HEK293 (cell line): ENCODE measurements around the gene FOXO1.

ENCODE experiments used
- EGR2 ChIP-seq: fragments of 450-650 bp; formaldehyde crosslinking; IDR thresholded peaks from 2 replicates; pipeline ENCODE4 v1.5.1; 2016; ENCODE audit warnings: low read depth, missing biosample characterization, missing genetic modification characterization
- GLI2 ChIP-seq: fragments of 450-650 bp; formaldehyde crosslinking; IDR thresholded peaks from 2 replicates; pipeline ENCODE4; 2017; ENCODE audit warnings: missing biosample characterization, missing genetic modification characterization, low read depth, borderline replicate concordance
- GLIS1 ChIP-seq: fragments of 450-650 bp; formaldehyde crosslinking; IDR thresholded peaks from 2 replicates; pipeline ENCODE4 v1.5.1; 2016; ENCODE audit warnings: missing biosample characterization, missing genetic modification characterization
- IKZF3 ChIP-seq: fragments of 450-650 bp; IDR thresholded peaks from 2 replicates; pipeline ENCODE4 v1.5.0; 2018; ENCODE audit warnings: missing biosample characterization, mild to moderate bottlenecking, missing genetic modification characterization, moderate library complexity
- RBAK ChIP-seq: fragments of 450-650 bp; formaldehyde crosslinking; IDR thresholded peaks from 2 replicates; pipeline ENCODE4 v1.5.1; 2016; ENCODE audit warnings: missing biosample characterization, missing genetic modification characterization
- TRIM28 ChIP-seq: IDR thresholded peaks from 2 replicates; pipeline ENCODE4 v1.6.1; 2011; ENCODE audit warnings: low read length, control low read depth, borderline replicate concordance
- WT1 ChIP-seq: fragments of 450-650 bp; formaldehyde crosslinking; IDR thresholded peaks from 2 replicates; pipeline ENCODE4 v1.5.1; 2016; ENCODE audit warnings: missing biosample characterization, missing genetic modification characterization
- ZBTB20 ChIP-seq: fragments of 450-650 bp; formaldehyde crosslinking; IDR thresholded peaks from 2 replicates; pipeline ENCODE4 v1.5.1; 2016; ENCODE audit warnings: missing biosample characterization, missing genetic modification characterization
- ZEB2 ChIP-seq: fragments of 450-650 bp; formaldehyde crosslinking; IDR thresholded peaks from 2 replicates; pipeline ENCODE4 v1.5.1; 2016; ENCODE audit warnings: missing biosample characterization, missing genetic modification characterization
- ZFP3 ChIP-seq: fragments of 450-650 bp; formaldehyde crosslinking; IDR thresholded peaks from 2 replicates; pipeline ENCODE4 v1.5.1; 2016; ENCODE audit warnings: low read depth, missing biosample characterization, missing genetic modification characterization
- ZFP37 ChIP-seq: fragments of 450-650 bp; formaldehyde crosslinking; IDR thresholded peaks from 2 replicates; pipeline ENCODE4 v1.5.1; 2016; ENCODE audit warnings: missing biosample characterization, missing genetic modification characterization
- ZNF112 ChIP-seq: fragments of 450-650 bp; formaldehyde crosslinking; IDR thresholded peaks from 2 replicates; pipeline ENCODE4 v1.5.0; 2017; ENCODE audit warnings: missing biosample characterization, missing genetic modification characterization
- ZNF121 ChIP-seq: fragments of 450-650 bp; formaldehyde crosslinking; IDR thresholded peaks from 2 replicates; pipeline ENCODE4 v1.5.1; 2016; ENCODE audit warnings: missing biosample characterization, missing genetic modification characterization
- ZNF140 ChIP-seq: fragments of 450-650 bp; formaldehyde crosslinking; IDR thresholded peaks from 2 replicates; pipeline ENCODE4 v1.5.1; 2016; ENCODE audit warnings: missing biosample characterization, missing genetic modification characterization
- ZNF175 ChIP-seq: fragments of 450-650 bp; formaldehyde crosslinking; IDR thresholded peaks from 2 replicates; pipeline ENCODE4 v1.5.1; 2016; ENCODE audit warnings: missing biosample characterization, missing genetic modification characterization
- ZNF248 ChIP-seq: fragments of 450-650 bp; formaldehyde crosslinking; IDR thresholded peaks from 2 replicates; pipeline ENCODE4 v1.5.1; 2017; ENCODE audit warnings: missing biosample characterization, missing genetic modification characterization
- ZNF426 ChIP-seq: fragments of 450-650 bp; formaldehyde crosslinking; IDR thresholded peaks from 2 replicates; pipeline ENCODE4 v1.5.1; 2017; ENCODE audit warnings: missing biosample characterization, missing genetic modification characterization, mild to moderate bottlenecking, inconsistent platforms, moderate library complexity
- ZNF473 ChIP-seq: fragments of 450-650 bp; formaldehyde crosslinking; IDR thresholded peaks from 2 replicates; pipeline ENCODE4 v1.5.1; 2017; ENCODE audit warnings: missing biosample characterization, missing genetic modification characterization
- ZNF544 ChIP-seq: fragments of 450-650 bp; formaldehyde crosslinking; IDR thresholded peaks from 2 replicates; pipeline ENCODE4 v1.5.0; 2017; ENCODE audit warnings: missing biosample characterization, missing genetic modification characterization
- ZNF560 ChIP-seq: fragments of 450-650 bp; formaldehyde crosslinking; IDR thresholded peaks from 2 replicates; pipeline ENCODE4 v1.5.1; 2017; ENCODE audit warnings: missing biosample characterization, missing genetic modification characterization, borderline replicate concordance
- ZNF571 ChIP-seq: fragments of 450-650 bp; formaldehyde crosslinking; IDR thresholded peaks from 2 replicates; pipeline ENCODE4 v1.5.0; 2017; ENCODE audit warnings: missing biosample characterization, missing genetic modification characterization
- ZNF585B ChIP-seq: fragments of 450-650 bp; formaldehyde crosslinking; IDR thresholded peaks from 2 replicates; pipeline ENCODE4 v1.5.1; 2016; ENCODE audit warnings: missing biosample characterization, missing genetic modification characterization
- ZNF623 ChIP-seq: fragments of 450-650 bp; formaldehyde crosslinking; IDR thresholded peaks from 2 replicates; pipeline ENCODE4 v1.5.1; 2016; ENCODE audit warnings: missing biosample characterization, missing genetic modification characterization
- ZNF629 ChIP-seq: fragments of 450-650 bp; formaldehyde crosslinking; IDR thresholded peaks from 2 replicates; pipeline ENCODE4 v1.5.1; 2017; ENCODE audit warnings: missing biosample characterization, missing genetic modification characterization
- ZNF654 ChIP-seq: fragments of 450-650 bp; formaldehyde crosslinking; IDR thresholded peaks from 2 replicates; pipeline ENCODE4 v1.5.1; 2016; ENCODE audit warnings: low read depth, missing biosample characterization, missing genetic modification characterization
- ZNF837 ChIP-seq: fragments of 450-650 bp; formaldehyde crosslinking; IDR thresholded peaks from 2 replicates; pipeline ENCODE4 v1.5.1; 2016; ENCODE audit warnings: missing biosample characterization, missing genetic modification characterization
- ZSCAN23 ChIP-seq: fragments of 450-650 bp; formaldehyde crosslinking; IDR thresholded peaks from 2 replicates; pipeline ENCODE4 v1.5.1; 2016; ENCODE audit warnings: missing biosample characterization, missing genetic modification characterization
- TF ChIP-seq, protein P1 (sequence below): fragments of 450-650 bp; formaldehyde crosslinking; IDR thresholded peaks from 2 replicates; pipeline ENCODE4 v1.5.1; 2016; ENCODE audit warnings: missing biosample characterization, missing genetic modification characterization
- TF ChIP-seq, protein P2 (sequence below): fragments of 450-650 bp; formaldehyde crosslinking; IDR thresholded peaks from 2 replicates; pipeline ENCODE4 v1.5.1; 2016; ENCODE audit warnings: missing biosample characterization, missing genetic modification characterization
- TF ChIP-seq, protein P3 (sequence below): fragments of 450-650 bp; formaldehyde crosslinking; IDR thresholded peaks from 2 replicates; pipeline ENCODE4 v1.5.1; 2016; ENCODE audit warnings: missing biosample characterization, missing genetic modification characterization
- TF ChIP-seq, protein P4 (sequence below): fragments of 450-650 bp; formaldehyde crosslinking; IDR thresholded peaks from 2 replicates; pipeline ENCODE4 v1.5.1; 2016; ENCODE audit warnings: missing biosample characterization, missing genetic modification characterization, borderline replicate concordance

Gene FOXO1

DNA sequence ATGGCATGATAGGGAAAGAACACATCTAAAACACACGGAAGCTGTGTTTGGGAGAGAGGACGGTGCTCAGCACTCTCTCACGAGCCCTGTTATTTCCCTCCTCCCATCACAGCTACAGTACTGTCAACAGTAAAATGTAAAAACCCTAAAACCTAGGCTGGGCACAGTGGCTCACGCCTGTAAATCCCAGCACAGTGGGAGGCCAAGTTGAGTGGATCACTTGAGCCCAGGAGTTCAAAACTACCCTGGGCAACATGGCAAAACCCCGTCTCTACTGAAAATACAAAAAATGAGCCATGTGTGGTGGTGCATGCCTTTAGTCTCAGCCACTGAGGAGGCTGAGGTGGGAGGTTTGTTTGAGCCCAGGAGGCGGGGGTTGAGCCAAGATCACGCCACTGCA is 54.8 kb downstream of the FOXO1 start (continued):
- no peak for TF ChIP-seq ZSCAN23 (tag by site-specific recombination)
- TF ChIP-seq, protein P1, sequence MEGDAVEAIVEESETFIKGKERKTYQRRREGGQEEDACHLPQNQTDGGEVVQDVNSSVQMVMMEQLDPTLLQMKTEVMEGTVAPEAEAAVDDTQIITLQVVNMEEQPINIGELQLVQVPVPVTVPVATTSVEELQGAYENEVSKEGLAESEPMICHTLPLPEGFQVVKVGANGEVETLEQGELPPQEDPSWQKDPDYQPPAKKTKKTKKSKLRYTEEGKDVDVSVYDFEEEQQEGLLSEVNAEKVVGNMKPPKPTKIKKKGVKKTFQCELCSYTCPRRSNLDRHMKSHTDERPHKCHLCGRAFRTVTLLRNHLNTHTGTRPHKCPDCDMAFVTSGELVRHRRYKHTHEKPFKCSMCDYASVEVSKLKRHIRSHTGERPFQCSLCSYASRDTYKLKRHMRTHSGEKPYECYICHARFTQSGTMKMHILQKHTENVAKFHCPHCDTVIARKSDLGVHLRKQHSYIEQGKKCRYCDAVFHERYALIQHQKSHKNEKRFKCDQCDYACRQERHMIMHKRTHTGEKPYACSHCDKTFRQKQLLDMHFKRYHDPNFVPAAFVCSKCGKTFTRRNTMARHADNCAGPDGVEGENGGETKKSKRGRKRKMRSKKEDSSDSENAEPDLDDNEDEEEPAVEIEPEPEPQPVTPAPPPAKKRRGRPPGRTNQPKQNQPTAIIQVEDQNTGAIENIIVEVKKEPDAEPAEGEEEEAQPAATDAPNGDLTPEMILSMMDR: no peak
- TF ChIP-seq ZNF175: no peak
- TF ChIP-seq ZNF585B: no peak
- no peak for TF ChIP-seq IKZF3 (tag by site-specific recombination)
- no peak for TF ChIP-seq ZNF837 (tag by site-specific recombination)
- no peak for TF ChIP-seq ZNF571 (tag by site-specific recombination)
- TF ChIP-seq ZNF629 (tag by site-specific recombination): no peak
- no peak for TF ChIP-seq ZNF426 (tag by site-specific recombination)
- TF ChIP-seq, protein P2, sequence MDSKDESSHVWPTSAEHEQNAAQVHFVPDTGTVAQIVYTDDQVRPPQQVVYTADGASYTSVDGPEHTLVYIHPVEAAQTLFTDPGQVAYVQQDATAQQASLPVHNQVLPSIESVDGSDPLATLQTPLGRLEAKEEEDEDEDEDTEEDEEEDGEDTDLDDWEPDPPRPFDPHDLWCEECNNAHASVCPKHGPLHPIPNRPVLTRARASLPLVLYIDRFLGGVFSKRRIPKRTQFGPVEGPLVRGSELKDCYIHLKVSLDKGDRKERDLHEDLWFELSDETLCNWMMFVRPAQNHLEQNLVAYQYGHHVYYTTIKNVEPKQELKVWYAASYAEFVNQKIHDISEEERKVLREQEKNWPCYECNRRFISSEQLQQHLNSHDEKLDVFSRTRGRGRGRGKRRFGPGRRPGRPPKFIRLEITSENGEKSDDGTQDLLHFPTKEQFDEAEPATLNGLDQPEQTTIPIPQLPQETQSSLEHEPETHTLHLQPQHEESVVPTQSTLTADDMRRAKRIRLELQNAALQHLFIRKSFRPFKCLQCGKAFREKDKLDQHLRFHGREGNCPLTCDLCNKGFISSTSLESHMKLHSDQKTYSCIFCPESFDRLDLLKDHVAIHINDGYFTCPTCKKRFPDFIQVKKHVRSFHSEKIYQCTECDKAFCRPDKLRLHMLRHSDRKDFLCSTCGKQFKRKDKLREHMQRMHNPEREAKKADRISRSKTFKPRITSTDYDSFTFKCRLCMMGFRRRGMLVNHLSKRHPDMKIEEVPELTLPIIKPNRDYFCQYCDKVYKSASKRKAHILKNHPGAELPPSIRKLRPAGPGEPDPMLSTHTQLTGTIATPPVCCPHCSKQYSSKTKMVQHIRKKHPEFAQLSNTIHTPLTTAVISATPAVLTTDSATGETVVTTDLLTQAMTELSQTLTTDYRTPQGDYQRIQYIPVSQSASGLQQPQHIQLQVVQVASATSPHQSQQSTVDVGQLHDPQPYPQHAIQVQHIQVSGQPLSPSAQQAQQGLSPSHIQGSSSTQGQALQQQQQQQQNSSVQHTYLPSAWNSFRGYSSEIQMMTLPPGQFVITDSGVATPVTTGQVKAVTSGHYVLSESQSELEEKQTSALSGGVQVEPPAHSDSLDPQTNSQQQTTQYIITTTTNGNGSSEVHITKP: peak; percentile 32; the same call in 1 of the 2 replicates
- TF ChIP-seq ZFP37 (tag by site-specific recombination): no peak
- TF ChIP-seq WT1: no peak
- peak; percentile 56; the same call in 1 of the 2 replicates for TF ChIP-seq EGR2 (tag by site-specific recombination)
- TF ChIP-seq ZNF121: no peak
- TF ChIP-seq ZNF473: no peak
- TF ChIP-seq ZFP3 (tag by site-specific recombination): no peak
- TF ChIP-seq ZNF140 (tag by site-specific recombination): no peak
- TF ChIP-seq ZNF544 (tag by site-specific recombination): no peak
- no peak for TF ChIP-seq RBAK
- TF ChIP-seq ZEB2: no peak
- peak; percentile 80 for TF ChIP-seq GLIS1 (tag by site-specific recombination)
- TF ChIP-seq, protein P3, sequence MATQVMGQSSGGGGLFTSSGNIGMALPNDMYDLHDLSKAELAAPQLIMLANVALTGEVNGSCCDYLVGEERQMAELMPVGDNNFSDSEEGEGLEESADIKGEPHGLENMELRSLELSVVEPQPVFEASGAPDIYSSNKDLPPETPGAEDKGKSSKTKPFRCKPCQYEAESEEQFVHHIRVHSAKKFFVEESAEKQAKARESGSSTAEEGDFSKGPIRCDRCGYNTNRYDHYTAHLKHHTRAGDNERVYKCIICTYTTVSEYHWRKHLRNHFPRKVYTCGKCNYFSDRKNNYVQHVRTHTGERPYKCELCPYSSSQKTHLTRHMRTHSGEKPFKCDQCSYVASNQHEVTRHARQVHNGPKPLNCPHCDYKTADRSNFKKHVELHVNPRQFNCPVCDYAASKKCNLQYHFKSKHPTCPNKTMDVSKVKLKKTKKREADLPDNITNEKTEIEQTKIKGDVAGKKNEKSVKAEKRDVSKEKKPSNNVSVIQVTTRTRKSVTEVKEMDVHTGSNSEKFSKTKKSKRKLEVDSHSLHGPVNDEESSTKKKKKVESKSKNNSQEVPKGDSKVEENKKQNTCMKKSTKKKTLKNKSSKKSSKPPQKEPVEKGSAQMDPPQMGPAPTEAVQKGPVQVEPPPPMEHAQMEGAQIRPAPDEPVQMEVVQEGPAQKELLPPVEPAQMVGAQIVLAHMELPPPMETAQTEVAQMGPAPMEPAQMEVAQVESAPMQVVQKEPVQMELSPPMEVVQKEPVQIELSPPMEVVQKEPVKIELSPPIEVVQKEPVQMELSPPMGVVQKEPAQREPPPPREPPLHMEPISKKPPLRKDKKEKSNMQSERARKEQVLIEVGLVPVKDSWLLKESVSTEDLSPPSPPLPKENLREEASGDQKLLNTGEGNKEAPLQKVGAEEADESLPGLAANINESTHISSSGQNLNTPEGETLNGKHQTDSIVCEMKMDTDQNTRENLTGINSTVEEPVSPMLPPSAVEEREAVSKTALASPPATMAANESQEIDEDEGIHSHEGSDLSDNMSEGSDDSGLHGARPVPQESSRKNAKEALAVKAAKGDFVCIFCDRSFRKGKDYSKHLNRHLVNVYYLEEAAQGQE (tag by site-specific recombination): no peak
- TF ChIP-seq, protein P4, sequence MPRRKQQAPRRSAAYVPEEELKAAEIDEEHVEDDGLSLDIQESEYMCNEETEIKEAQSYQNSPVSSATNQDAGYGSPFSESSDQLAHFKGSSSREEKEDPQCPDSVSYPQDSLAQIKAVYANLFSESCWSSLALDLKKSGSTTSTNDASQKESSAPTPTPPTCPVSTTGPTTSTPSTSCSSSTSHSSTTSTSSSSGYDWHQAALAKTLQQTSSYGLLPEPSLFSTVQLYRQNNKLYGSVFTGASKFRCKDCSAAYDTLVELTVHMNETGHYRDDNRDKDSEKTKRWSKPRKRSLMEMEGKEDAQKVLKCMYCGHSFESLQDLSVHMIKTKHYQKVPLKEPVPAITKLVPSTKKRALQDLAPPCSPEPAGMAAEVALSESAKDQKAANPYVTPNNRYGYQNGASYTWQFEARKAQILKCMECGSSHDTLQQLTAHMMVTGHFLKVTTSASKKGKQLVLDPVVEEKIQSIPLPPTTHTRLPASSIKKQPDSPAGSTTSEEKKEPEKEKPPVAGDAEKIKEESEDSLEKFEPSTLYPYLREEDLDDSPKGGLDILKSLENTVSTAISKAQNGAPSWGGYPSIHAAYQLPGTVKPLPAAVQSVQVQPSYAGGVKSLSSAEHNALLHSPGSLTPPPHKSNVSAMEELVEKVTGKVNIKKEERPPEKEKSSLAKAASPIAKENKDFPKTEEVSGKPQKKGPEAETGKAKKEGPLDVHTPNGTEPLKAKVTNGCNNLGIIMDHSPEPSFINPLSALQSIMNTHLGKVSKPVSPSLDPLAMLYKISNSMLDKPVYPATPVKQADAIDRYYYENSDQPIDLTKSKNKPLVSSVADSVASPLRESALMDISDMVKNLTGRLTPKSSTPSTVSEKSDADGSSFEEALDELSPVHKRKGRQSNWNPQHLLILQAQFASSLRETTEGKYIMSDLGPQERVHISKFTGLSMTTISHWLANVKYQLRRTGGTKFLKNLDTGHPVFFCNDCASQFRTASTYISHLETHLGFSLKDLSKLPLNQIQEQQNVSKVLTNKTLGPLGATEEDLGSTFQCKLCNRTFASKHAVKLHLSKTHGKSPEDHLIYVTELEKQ (tag by site-specific recombination): no peak
- TF ChIP-seq ZBTB20 (tag by site-specific recombination): peak; percentile 45
- no peak for TF ChIP-seq GLI2 (tag by site-specific recombination)
- no peak for TF ChIP-seq ZNF560 (tag by site-specific recombination)
- TF ChIP-seq ZNF654 (tag by site-specific recombination): no peak
- TF ChIP-seq ZNF112: no peak
- TF ChIP-seq ZNF623 (tag by site-specific recombination): no peak
- no peak for TF ChIP-seq ZNF248 (tag by site-specific recombination)
- no peak for TF ChIP-seq TRIM28
